IMR-90 (cell line): Measurements from ENCODE around the gene NR6A1.

ENCODE experiments used
- CEBPB ChIP-seq: IDR thresholded peaks from 2 replicates; pipeline ENCODE4 v1.6.1; 2012; ENCODE audit warnings: low read depth, low read length, improper control_type of control experiment
- CTCF ChIP-seq: conservative IDR thresholded peaks from 2 replicates; pipeline ENCODE4 v1.5.1; 2012; ENCODE audit warnings: mild to moderate bottlenecking, low read depth, low read length, improper control_type of control experiment
- ELK1 ChIP-seq: fragments of 150-350 bp; IDR thresholded peaks from 2 replicates; pipeline ENCODE4 v1.6.1; 2016; ENCODE audit warnings: low read depth, mild to moderate bottlenecking, low read length, moderate library complexity, borderline replicate concordance
- MXI1 ChIP-seq: IDR thresholded peaks from 2 replicates; pipeline ENCODE4 v1.6.1; 2012; ENCODE audit warnings: low read depth, mild to moderate bottlenecking, low read length, moderate library complexity, borderline replicate concordance
- NFE2L2 ChIP-seq: fragments of 150-350 bp; IDR thresholded peaks from 2 replicates; pipeline ENCODE4 v1.6.1; 2016; ENCODE audit warnings: low read depth, mild to moderate bottlenecking, low read length
- POLR2A ChIP-seq: IDR thresholded peaks from 2 replicates; pipeline ENCODE4 v1.6.1; 2012; ENCODE audit warnings: mild to moderate bottlenecking, low read depth, low read length
- RAD21 ChIP-seq: IDR thresholded peaks from 2 replicates; pipeline ENCODE4 v1.6.1; 2012; ENCODE audit warnings: low read length, improper control_type of control experiment
- RCOR1 ChIP-seq: IDR thresholded peaks from 2 replicates; pipeline ENCODE4 v1.6.1; 2012; ENCODE audit warnings: mild to moderate bottlenecking, low read length, improper control_type of control experiment; ENCODE audit not compliant: insufficient replicate concordance
- RFX5 ChIP-seq: IDR thresholded peaks from 2 replicates; pipeline ENCODE4 v1.8.0; 2012; ENCODE audit warnings: low read depth, mild to moderate bottlenecking, low read length, moderate library complexity
- USF2 ChIP-seq: fragments of 150-350 bp; IDR thresholded peaks from 2 replicates; pipeline ENCODE4 v1.6.1; 2017; ENCODE audit warnings: mild to moderate bottlenecking, antibody characterized with exemption, low read length, low read depth

- TF ChIP-seq CTCF (no peak), CEBPB (no peak), MXI1 (no peak), POLR2A (no peak), USF2 (no peak), ELK1 (no peak), RCOR1 (no peak), NFE2L2 (no peak), RFX5 (no peak), RAD21 (no peak)
Measured at GRCh38 chr9:124695280-124695890, 75.7 kb downstream of the NR6A1 start.
